K562 (cell line): ENCODE measurements around the gene SLTM. TPM values are rescaled to one million over a fixed set of nuclear protein-coding genes. Genes with fewer than 3 reads are reported as not detected.

Source experiments
- CBFA2T2 ChIP-seq: fragments of 450-650 bp; conservative IDR thresholded peaks from 2 replicates; pipeline ENCODE4 v1.6.1; 2017; ENCODE audit warnings: mild to moderate bottlenecking
- FOSL1 ChIP-seq: fragments of 200-800 bp; sonication (Bioruptor generic); conservative IDR thresholded peaks from 2 replicates; pipeline ENCODE4 v1.6.1; 2016; ENCODE audit warnings: missing genetic modification characterization, missing compliant biosample characterization
- GABPB1 ChIP-seq: sonication (generic); formaldehyde crosslinking; IDR thresholded peaks from 2 replicates; pipeline ENCODE4 v1.8.0; 2022; ENCODE audit warnings: mild to moderate bottlenecking, missing genetic modification reagents
- GABPB2 ChIP-seq: fragments of 250-450 bp; sonication (Bioruptor Pico); conservative IDR thresholded peaks from 2 replicates; pipeline ENCODE4 v1.5.1; 2021; ENCODE audit warnings: mild to moderate bottlenecking
- ID3 ChIP-seq, 2 experiments: fragments of 250-450 bp in 1 of 2; fragments of 450-650 bp in 1 of 2; sonication (Bioruptor Pico) in 1 of 2; IDR thresholded peaks; 2 replicates each; pipeline versions ENCODE4 v1.6.1 to v1.8.0; 2016 to 2021; ENCODE audit warnings: mild to moderate bottlenecking in 2 of 2, moderate library complexity in 2 of 2, missing compliant biosample characterization in 1 of 2, missing genetic modification characterization in 1 of 2
- MEF2D ChIP-seq: conservative IDR thresholded peaks from 2 replicates; pipeline ENCODE4 v1.6.1; 2016; ENCODE audit warnings: low read depth, missing genetic modification characterization, missing compliant biosample characterization
- MTA2 ChIP-seq: fragments of 450-650 bp; IDR thresholded peaks from 2 replicates; pipeline ENCODE4 v1.6.1; 2016; ENCODE audit warnings: low read depth
- NR2C1 ChIP-seq, 2 experiments: fragments of 450-650 bp; IDR thresholded peaks; 2 replicates each; pipeline ENCODE4 v1.6.1; 2017; ENCODE audit warnings: mild to moderate bottlenecking in 2 of 2, antibody characterized with exemption in 1 of 2, inconsistent platforms in 1 of 2, missing compliant biosample characterization in 1 of 2, missing genetic modification characterization in 1 of 2
- PML ChIP-seq: IDR thresholded peaks from 2 replicates; pipeline ENCODE4 v1.6.1; 2012; ENCODE audit warnings: low read length, inconsistent platforms
- SMARCB1 ChIP-seq: IDR thresholded peaks from 2 replicates; pipeline ENCODE4 v1.6.1; 2011; ENCODE audit warnings: improper control_type of control experiment, low read depth; ENCODE audit not compliant: insufficient read length
- SRF ChIP-seq, 2 experiments: fragments of 250-450, 450-650 bp in 1 of 2; sonication (Bioruptor Pico) in 1 of 2; sonication (generic) in 1 of 2; formaldehyde crosslinking; IDR thresholded peaks; 2 replicates each; pipeline versions ENCODE4 v1.5.0 to v1.5.1; 2020 to 2022; ENCODE audit warnings: mild to moderate bottlenecking in 1 of 2, missing genetic modification reagents in 1 of 2
- TEAD2 ChIP-seq: fragments of 450-650 bp; IDR thresholded peaks from 2 replicates; pipeline ENCODE4 v1.6.1; 2016; ENCODE audit warnings: missing genetic modification characterization, control low read depth, missing compliant biosample characterization
- XRCC4 ChIP-seq: IDR thresholded peaks from one replicate; pipeline ENCODE4 v1.6.1; 2011; ENCODE audit not compliant: insufficient read depth, insufficient read length; ENCODE audit errors: extremely low read depth
- ZNF165 ChIP-seq: fragments of 250-450 bp; sonication (Bioruptor Pico); IDR thresholded peaks from 2 replicates; pipeline ENCODE4 v1.4.0; 2020; ENCODE audit warnings: borderline replicate concordance
- ZNF512 ChIP-seq: IDR thresholded peaks from 2 replicates; pipeline ENCODE4 v1.6.1; 2016; ENCODE audit warnings: missing genetic modification characterization, missing compliant biosample characterization
- polyA plus RNA-seq, 8 experiments: library from polyadenylated mRNA; depleted of rRNA in 4 of 8; stranded (reverse) in 5 of 8; unstranded in 3 of 8; fragments of >200 nt; fragmentation: Nextera tagmentation in 2 of 8; fragmentation: Illumina TruSeq in 1 of 8; extraction: Ambion mirVana in 2 of 8; extraction: Trizol in 1 of 8; gene quantifications; 2 replicates each; pipeline versions ENCODE4 v1.2.1 to v1.2.3, GENCODE V29; 2011 to 2014; ENCODE audit warnings: inconsistent platforms in 1 of 8, missing spikeins in 1 of 8
- total RNA-seq, 7 experiments: library from RNA; depleted of rRNA in 6 of 7; stranded (reverse); fragments of >200 nt in 6 of 7; fragmentation: Illumina TruSeq in 2 of 7; extraction: Trizol in 2 of 7; gene quantifications; 2 replicates each; pipeline versions ENCODE4 v1.2.1 to v1.2.3, GENCODE V29; 2011 to 2021; ENCODE audit warnings: low replicate concordance in 1 of 7
- TF ChIP-seq, protein P1 (sequence below): sonication (generic); formaldehyde crosslinking; IDR thresholded peaks from 2 replicates; pipeline ENCODE4 v1.8.1; 2023; ENCODE audit warnings: mild to moderate bottlenecking, missing genetic modification reagents
- TF ChIP-seq, protein P2 (sequence below): fragments of 450-650 bp; IDR thresholded peaks from 2 replicates; pipeline ENCODE4 v1.6.1; 2018; ENCODE audit not compliant: partially characterized antibody
- TF ChIP-seq, protein P3 (sequence below): fragments of 450-650 bp; formaldehyde crosslinking; IDR thresholded peaks from 2 replicates; pipeline ENCODE4 v1.4.0; 2020; ENCODE audit warnings: mild to moderate bottlenecking

SLTM gene
- total and polyA plus RNA-seq, 9 of the 15 experiments (the other 6 are each of a cell fraction or from before 2014, with no cell fraction given), result 39.5 to 163 (median 102) TPM

- no peak for TF ChIP-seq ID3 (CRISPR knock-in tag; IDR thresholded peaks at IDR 0.05)
- peak; percentile 65; the same call in 1 of the 2 replicates for TF ChIP-seq ID3 (tag; IDR thresholded peaks at IDR 0.05)
- peak; percentile 38 for TF ChIP-seq FOSL1 (tag)
- no peak for TF ChIP-seq NR2C1 (IDR thresholded peaks at IDR 0.05)
- TF ChIP-seq NR2C1 (tag; IDR thresholded peaks at IDR 0.05), result no peak; the same call in 1 of the 2 replicates
- TF ChIP-seq TEAD2, result no peak
- TF ChIP-seq ZNF512 (tag), result no peak
- TF ChIP-seq MTA2, result no peak
- TF ChIP-seq, protein P1, sequence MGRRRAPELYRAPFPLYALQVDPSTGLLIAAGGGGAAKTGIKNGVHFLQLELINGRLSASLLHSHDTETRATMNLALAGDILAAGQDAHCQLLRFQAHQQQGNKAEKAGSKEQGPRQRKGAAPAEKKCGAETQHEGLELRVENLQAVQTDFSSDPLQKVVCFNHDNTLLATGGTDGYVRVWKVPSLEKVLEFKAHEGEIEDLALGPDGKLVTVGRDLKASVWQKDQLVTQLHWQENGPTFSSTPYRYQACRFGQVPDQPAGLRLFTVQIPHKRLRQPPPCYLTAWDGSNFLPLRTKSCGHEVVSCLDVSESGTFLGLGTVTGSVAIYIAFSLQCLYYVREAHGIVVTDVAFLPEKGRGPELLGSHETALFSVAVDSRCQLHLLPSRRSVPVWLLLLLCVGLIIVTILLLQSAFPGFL (CRISPR knock-in tag), result no peak
- TF ChIP-seq SMARCB1, result no peak
- peak; percentile 65; the same call in 1 of the 2 replicates for TF ChIP-seq GABPB1
- TF ChIP-seq XRCC4, result no peak
- TF ChIP-seq, protein P2, sequence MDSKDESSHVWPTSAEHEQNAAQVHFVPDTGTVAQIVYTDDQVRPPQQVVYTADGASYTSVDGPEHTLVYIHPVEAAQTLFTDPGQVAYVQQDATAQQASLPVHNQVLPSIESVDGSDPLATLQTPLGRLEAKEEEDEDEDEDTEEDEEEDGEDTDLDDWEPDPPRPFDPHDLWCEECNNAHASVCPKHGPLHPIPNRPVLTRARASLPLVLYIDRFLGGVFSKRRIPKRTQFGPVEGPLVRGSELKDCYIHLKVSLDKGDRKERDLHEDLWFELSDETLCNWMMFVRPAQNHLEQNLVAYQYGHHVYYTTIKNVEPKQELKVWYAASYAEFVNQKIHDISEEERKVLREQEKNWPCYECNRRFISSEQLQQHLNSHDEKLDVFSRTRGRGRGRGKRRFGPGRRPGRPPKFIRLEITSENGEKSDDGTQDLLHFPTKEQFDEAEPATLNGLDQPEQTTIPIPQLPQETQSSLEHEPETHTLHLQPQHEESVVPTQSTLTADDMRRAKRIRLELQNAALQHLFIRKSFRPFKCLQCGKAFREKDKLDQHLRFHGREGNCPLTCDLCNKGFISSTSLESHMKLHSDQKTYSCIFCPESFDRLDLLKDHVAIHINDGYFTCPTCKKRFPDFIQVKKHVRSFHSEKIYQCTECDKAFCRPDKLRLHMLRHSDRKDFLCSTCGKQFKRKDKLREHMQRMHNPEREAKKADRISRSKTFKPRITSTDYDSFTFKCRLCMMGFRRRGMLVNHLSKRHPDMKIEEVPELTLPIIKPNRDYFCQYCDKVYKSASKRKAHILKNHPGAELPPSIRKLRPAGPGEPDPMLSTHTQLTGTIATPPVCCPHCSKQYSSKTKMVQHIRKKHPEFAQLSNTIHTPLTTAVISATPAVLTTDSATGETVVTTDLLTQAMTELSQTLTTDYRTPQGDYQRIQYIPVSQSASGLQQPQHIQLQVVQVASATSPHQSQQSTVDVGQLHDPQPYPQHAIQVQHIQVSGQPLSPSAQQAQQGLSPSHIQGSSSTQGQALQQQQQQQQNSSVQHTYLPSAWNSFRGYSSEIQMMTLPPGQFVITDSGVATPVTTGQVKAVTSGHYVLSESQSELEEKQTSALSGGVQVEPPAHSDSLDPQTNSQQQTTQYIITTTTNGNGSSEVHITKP, result no peak
- 0 out of 2 replicates have a peak, but pooled peaks have one; percentile 58 for TF ChIP-seq ZNF165
- TF ChIP-seq, protein P3, sequence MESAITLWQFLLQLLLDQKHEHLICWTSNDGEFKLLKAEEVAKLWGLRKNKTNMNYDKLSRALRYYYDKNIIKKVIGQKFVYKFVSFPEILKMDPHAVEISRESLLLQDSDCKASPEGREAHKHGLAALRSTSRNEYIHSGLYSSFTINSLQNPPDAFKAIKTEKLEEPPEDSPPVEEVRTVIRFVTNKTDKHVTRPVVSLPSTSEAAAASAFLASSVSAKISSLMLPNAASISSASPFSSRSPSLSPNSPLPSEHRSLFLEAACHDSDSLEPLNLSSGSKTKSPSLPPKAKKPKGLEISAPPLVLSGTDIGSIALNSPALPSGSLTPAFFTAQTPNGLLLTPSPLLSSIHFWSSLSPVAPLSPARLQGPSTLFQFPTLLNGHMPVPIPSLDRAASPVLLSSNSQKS (CRISPR knock-in tag), result no peak
- TF ChIP-seq PML, result peak; percentile 87
- no peak for TF ChIP-seq MEF2D (tag)
- TF ChIP-seq CBFA2T2, result no peak
- 0 out of 4 replicates have a peak, but pooled peaks of 1 of the 2 experiments have one; percentile 64 for TF ChIP-seq SRF (CRISPR knock-in tag; IDR thresholded peaks at IDR 0.05)
- no peak; the same call in 1 of the 2 replicates for TF ChIP-seq GABPB2
These were observed at the start of gene SLTM (continued) for GRCh38 chr15:58933281-58934113.
